ENCODE measurements around the gene TCP10L.

GRCh38 chr21:32562426-32562825 is 22.9 kb downstream of the TCP10L start:
- TF ChIP-seq CTCF (IDR thresholded peaks at IDR 0.05) (peak in 2 of 3 donors; percentile 46 to 55), POLR2A (IDR thresholded peaks at IDR 0.05) (no peak), EP300 (IDR thresholded peaks at IDR 0.05) (no peak)
